HEK293 (cell line): ENCODE results near the gene GRN.

ENCODE experiments used
- CTCF ChIA-PET: fragments of 350-600 bp; formaldehyde crosslinking; extraction: SDS; loops from one replicate; lab custom pipeline; 2021; ENCODE audit warnings: antibody characterized with exemption; lab: Yijun Ruan, JAX
- POLR2A ChIA-PET: fragments of 300-600 bp; formaldehyde crosslinking; extraction: SDS; loops from one replicate; lab custom pipeline; 2020; ENCODE audit warnings: antibody characterized with exemption, inconsistent platforms; lab: Yijun Ruan, JAX
- H3K27ac ChIP-seq: fragments of 200-500 bp; sonication (Bioruptor generic); 2 replicates; pipeline ENCODE4 v1.5.1; 2014; ENCODE audit warnings: low read depth, low read length, control low read depth, inconsistent platforms; ENCODE audit errors: extremely low read depth
- H3K36me3 ChIP-seq, 2 experiments: fragments of 200-500 bp in 1 of 2; sonication (Bioruptor generic) in 1 of 2; 1 replicate in 1 of 2; 2 replicates in 1 of 2; pipeline ENCODE4 v1.5.1; 2014 to 2017; ENCODE audit warnings: inconsistent platforms in 2 of 2, low read length in 2 of 2; ENCODE audit not compliant: control insufficient read depth in 2 of 2, insufficient read depth in 1 of 2
- H3K4me1 ChIP-seq: fragments of 200-500 bp; sonication (Bioruptor generic); 2 replicates; pipeline ENCODE4 v1.5.1; 2014; ENCODE audit warnings: mild to moderate bottlenecking, low read length, inconsistent platforms; ENCODE audit not compliant: control insufficient read depth, insufficient read depth
- H3K4me3 ChIP-seq: 2 replicates; pipeline ENCODE4 v1.5.1; 2011; ENCODE audit warnings: low read depth, mild to moderate bottlenecking, control low read depth, low read length, moderate library complexity
- H3K9me3 ChIP-seq: fragments of 200-500 bp; sonication (Bioruptor generic); 2 replicates; pipeline ENCODE4 v1.5.1; 2014; ENCODE audit warnings: low read depth, low read length, inconsistent platforms; ENCODE audit not compliant: control insufficient read depth, insufficient read depth
- GLI2 ChIP-seq: fragments of 450-650 bp; formaldehyde crosslinking; IDR thresholded peaks from 2 replicates; pipeline ENCODE4; 2017; ENCODE audit warnings: missing biosample characterization, missing genetic modification characterization, low read depth, borderline replicate concordance
- HOXC10 ChIP-seq: sonication (generic); formaldehyde crosslinking; IDR thresholded peaks from 2 replicates; pipeline ENCODE4 v1.8.1; 2023; ENCODE audit warnings: mild to moderate bottlenecking, missing genetic modification reagents
- ZBTB21 ChIP-seq: fragments of 450-650 bp; formaldehyde crosslinking; IDR thresholded peaks from 2 replicates; pipeline ENCODE4 v1.5.1; 2017; ENCODE audit warnings: missing biosample characterization, missing genetic modification characterization
- ZEB2 ChIP-seq: fragments of 450-650 bp; formaldehyde crosslinking; IDR thresholded peaks from 2 replicates; pipeline ENCODE4 v1.5.1; 2016; ENCODE audit warnings: missing biosample characterization, missing genetic modification characterization
- ZNF10 ChIP-seq: fragments of 450-650 bp; formaldehyde crosslinking; IDR thresholded peaks from 2 replicates; pipeline ENCODE4 v1.5.1; 2017; ENCODE audit warnings: missing biosample characterization, missing genetic modification characterization
- ZNF146 ChIP-seq: fragments of 450-650 bp; formaldehyde crosslinking; IDR thresholded peaks from 2 replicates; pipeline ENCODE4 v1.5.1; 2016; ENCODE audit warnings: missing biosample characterization, missing genetic modification characterization
- ZNF2 ChIP-seq: fragments of 450-650 bp; formaldehyde crosslinking; IDR thresholded peaks from 2 replicates; pipeline ENCODE4 v1.5.1; 2016; ENCODE audit warnings: missing biosample characterization, missing genetic modification characterization
- ZNF23 ChIP-seq: fragments of 450-650 bp; formaldehyde crosslinking; IDR thresholded peaks from 2 replicates; pipeline ENCODE4 v1.5.1; 2016; ENCODE audit warnings: missing biosample characterization, missing genetic modification characterization, borderline replicate concordance
- ZNF311 ChIP-seq: fragments of 450-650 bp; formaldehyde crosslinking; IDR thresholded peaks from 2 replicates; pipeline ENCODE4 v1.5.1; 2017; ENCODE audit warnings: missing biosample characterization, missing genetic modification characterization, borderline replicate concordance
- ZNF514 ChIP-seq: fragments of 450-650 bp; formaldehyde crosslinking; IDR thresholded peaks from 2 replicates; pipeline ENCODE4 v1.5.1; 2016; ENCODE audit warnings: missing biosample characterization, missing genetic modification characterization
- ZNF571 ChIP-seq: fragments of 450-650 bp; formaldehyde crosslinking; IDR thresholded peaks from 2 replicates; pipeline ENCODE4 v1.5.0; 2017; ENCODE audit warnings: missing biosample characterization, missing genetic modification characterization
- ZNF610 ChIP-seq: fragments of 450-650 bp; formaldehyde crosslinking; IDR thresholded peaks from 2 replicates; pipeline ENCODE4 v1.5.1; 2016; ENCODE audit warnings: missing biosample characterization, missing genetic modification characterization, borderline replicate concordance
- ZNF621 ChIP-seq: fragments of 450-650 bp; formaldehyde crosslinking; IDR thresholded peaks from 2 replicates; pipeline ENCODE4 v1.5.1; 2017; ENCODE audit warnings: missing biosample characterization, missing genetic modification characterization
- ZNF623 ChIP-seq: fragments of 450-650 bp; formaldehyde crosslinking; IDR thresholded peaks from 2 replicates; pipeline ENCODE4 v1.5.1; 2016; ENCODE audit warnings: missing biosample characterization, missing genetic modification characterization
- ZNF76 ChIP-seq: fragments of 450-650 bp; formaldehyde crosslinking; IDR thresholded peaks from 2 replicates; pipeline ENCODE4; 2016; ENCODE audit warnings: low read depth, missing biosample characterization, missing genetic modification characterization, borderline replicate concordance
- ZSCAN30 ChIP-seq: fragments of 450-650 bp; IDR thresholded peaks from 2 replicates; pipeline ENCODE4 v1.5.1; 2018; ENCODE audit warnings: missing biosample characterization, mild to moderate bottlenecking, missing genetic modification characterization, moderate library complexity
- TF ChIP-seq, protein P1 (sequence below): fragments of 450-650 bp; formaldehyde crosslinking; optimal IDR thresholded peaks from 2 replicates; pipeline ENCODE3; 2016; ENCODE audit warnings: missing biosample characterization, mild to moderate bottlenecking, missing genetic modification characterization
- TF ChIP-seq, protein P2 (sequence below): fragments of 450-650 bp; formaldehyde crosslinking; IDR thresholded peaks from 2 replicates; pipeline ENCODE4 v1.5.1; 2016; ENCODE audit warnings: missing biosample characterization, missing genetic modification characterization
- TF ChIP-seq, protein P3 (sequence below): fragments of 450-650 bp; formaldehyde crosslinking; IDR thresholded peaks from 2 replicates; pipeline ENCODE4 v1.5.1; 2016; ENCODE audit warnings: missing biosample characterization, missing genetic modification characterization
- TF ChIP-seq, protein P4 (sequence below): fragments of 450-650 bp; formaldehyde crosslinking; IDR thresholded peaks from 2 replicates; pipeline ENCODE4 v1.5.1; 2016; ENCODE audit warnings: missing biosample characterization, missing genetic modification characterization, borderline replicate concordance
- TF ChIP-seq, protein P5 (sequence below): fragments of 450-650 bp; formaldehyde crosslinking; IDR thresholded peaks from 2 replicates; pipeline ENCODE4 v1.5.1; 2017; ENCODE audit warnings: missing biosample characterization, missing genetic modification characterization
- TF ChIP-seq, protein P6 (sequence below): fragments of 450-650 bp; formaldehyde crosslinking; IDR thresholded peaks from 2 replicates; pipeline ENCODE4 v1.5.1; 2016; ENCODE audit warnings: missing biosample characterization, missing genetic modification characterization
- TF ChIP-seq, protein P7 (sequence below): fragments of 450-650 bp; formaldehyde crosslinking; IDR thresholded peaks from 2 replicates; pipeline ENCODE4 v1.5.1; 2016; ENCODE audit warnings: missing biosample characterization, missing genetic modification characterization

The GRN gene

DNA sequence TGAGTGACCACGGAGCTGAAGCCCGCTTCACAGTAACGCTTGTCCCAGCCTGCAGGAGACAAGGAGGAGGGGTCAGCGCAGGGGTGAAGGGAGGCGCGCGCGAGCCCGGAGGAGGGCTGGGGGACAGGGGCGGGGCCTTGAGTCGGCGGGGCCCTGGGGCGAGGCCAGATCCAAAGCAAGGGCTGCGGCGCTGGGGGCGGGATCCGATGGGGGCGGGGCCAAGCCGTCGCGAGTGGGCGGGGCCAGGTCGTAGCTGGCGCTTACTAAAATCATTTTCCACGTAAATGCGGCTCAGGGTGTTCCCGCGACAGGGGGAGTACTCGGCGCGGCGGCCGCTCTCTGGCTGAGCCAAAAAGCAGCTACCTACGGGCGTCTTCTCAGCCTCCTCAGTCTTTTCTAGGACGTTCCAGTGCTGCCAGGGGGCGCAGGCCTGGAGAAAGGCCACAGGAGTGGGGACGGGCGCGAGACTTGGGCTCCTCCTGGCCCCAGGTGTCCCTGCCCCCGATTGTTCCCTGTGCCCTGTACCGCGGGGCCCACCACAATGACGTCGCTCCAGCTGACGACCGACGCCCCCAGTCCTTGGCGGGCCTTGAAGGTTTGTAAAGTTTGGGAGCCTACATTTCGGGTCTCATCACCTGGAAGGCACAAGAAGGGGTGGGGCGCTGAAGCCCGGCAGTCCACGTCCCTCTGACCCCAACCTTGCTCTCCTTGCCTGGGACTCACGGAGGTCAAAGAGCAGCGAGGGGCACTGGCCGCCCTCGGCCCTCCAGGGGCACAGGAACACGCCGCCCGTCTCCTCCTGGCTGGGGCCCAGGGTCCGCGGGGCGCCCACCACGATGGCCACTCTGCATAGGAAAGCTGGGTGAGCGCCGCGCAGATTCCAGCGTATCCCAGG lies 40.4 kb downstream of the GRN start (continued):
- peak; percentile 17; the same call in 1 of the 2 replicates for TF ChIP-seq ZNF76 (tag by site-specific recombination)
- TF ChIP-seq, protein P1, sequence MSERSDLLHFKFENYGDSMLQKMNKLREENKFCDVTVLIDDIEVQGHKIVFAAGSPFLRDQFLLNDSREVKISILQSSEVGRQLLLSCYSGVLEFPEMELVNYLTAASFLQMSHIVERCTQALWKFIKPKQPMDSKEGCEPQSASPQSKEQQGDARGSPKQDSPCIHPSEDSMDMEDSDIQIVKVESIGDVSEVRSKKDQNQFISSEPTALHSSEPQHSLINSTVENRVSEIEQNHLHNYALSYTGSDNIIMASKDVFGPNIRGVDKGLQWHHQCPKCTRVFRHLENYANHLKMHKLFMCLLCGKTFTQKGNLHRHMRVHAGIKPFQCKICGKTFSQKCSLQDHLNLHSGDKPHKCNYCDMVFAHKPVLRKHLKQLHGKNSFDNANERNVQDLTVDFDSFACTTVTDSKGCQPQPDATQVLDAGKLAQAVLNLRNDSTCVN (tag by site-specific recombination) = peak; percentile 57
- no peak for TF ChIP-seq ZNF621 (tag by site-specific recombination)
- 0 out of 2 replicates have a peak, but pooled peaks have one; percentile 5 for TF ChIP-seq ZEB2 (tag by site-specific recombination)
- TF ChIP-seq, protein P2, sequence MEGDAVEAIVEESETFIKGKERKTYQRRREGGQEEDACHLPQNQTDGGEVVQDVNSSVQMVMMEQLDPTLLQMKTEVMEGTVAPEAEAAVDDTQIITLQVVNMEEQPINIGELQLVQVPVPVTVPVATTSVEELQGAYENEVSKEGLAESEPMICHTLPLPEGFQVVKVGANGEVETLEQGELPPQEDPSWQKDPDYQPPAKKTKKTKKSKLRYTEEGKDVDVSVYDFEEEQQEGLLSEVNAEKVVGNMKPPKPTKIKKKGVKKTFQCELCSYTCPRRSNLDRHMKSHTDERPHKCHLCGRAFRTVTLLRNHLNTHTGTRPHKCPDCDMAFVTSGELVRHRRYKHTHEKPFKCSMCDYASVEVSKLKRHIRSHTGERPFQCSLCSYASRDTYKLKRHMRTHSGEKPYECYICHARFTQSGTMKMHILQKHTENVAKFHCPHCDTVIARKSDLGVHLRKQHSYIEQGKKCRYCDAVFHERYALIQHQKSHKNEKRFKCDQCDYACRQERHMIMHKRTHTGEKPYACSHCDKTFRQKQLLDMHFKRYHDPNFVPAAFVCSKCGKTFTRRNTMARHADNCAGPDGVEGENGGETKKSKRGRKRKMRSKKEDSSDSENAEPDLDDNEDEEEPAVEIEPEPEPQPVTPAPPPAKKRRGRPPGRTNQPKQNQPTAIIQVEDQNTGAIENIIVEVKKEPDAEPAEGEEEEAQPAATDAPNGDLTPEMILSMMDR (tag by site-specific recombination) = peak; percentile 77; the same call in 1 of the 2 replicates
- no peak for TF ChIP-seq ZNF146 (tag by site-specific recombination)
- TF ChIP-seq ZSCAN30 (tag by site-specific recombination) = no peak
- no peak for TF ChIP-seq ZNF571 (tag by site-specific recombination)
- TF ChIP-seq, all 188 proteins: peak for 29

DNA sequence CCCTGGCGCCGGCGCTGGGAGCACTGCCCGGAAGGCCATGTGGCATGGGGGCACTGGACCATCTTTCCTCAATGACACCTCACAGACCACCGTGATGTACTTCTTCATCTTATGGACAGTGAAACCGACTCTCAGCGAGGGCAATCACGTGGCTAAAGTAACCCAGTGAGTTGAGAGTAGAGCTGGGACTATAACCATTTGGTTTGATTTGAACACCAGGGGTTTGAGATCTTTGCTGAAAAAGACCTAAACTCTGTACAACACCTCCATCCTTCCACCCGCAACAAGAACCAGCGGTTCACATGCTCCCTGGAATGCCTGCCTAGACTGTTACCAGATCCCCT lies 41.1 kb downstream of the GRN start:
- ChIA-PET POLR2A (interaction anchor here (1.1 kb wide), 1 partner anchor 117 kb away, joined by 6 read pairs; the partner anchor contains the start of gene GPATCH8), CTCF (interaction anchor here (1.0 to 1.5 kb wide), 2 partner anchors 10 to 14 kb away, joined by 3 to 6 read pairs; no protein-coding TSS in a partner anchor)
- H3K4me1 ChIP-seq = peaks cover 2% of the 10 kb centered on the region; the same call in 1 of the 2 replicates
- TF ChIP-seq ZBTB21 (tag by site-specific recombination) (no peak), ZNF2 (tag by site-specific recombination) (no peak), ZNF311 (tag by site-specific recombination) (no peak), ZNF23 (tag by site-specific recombination) (no peak), ZNF623 (tag by site-specific recombination) (no peak), ZNF571 (tag by site-specific recombination) (no peak), ZNF10 (tag by site-specific recombination) (no peak), HOXC10 (CRISPR knock-in tag) (no peak), ZNF610 (tag by site-specific recombination) (no peak), ZNF514 (tag by site-specific recombination) (no peak), GLI2 (tag by site-specific recombination) (no peak)
- TF ChIP-seq, protein P3, sequence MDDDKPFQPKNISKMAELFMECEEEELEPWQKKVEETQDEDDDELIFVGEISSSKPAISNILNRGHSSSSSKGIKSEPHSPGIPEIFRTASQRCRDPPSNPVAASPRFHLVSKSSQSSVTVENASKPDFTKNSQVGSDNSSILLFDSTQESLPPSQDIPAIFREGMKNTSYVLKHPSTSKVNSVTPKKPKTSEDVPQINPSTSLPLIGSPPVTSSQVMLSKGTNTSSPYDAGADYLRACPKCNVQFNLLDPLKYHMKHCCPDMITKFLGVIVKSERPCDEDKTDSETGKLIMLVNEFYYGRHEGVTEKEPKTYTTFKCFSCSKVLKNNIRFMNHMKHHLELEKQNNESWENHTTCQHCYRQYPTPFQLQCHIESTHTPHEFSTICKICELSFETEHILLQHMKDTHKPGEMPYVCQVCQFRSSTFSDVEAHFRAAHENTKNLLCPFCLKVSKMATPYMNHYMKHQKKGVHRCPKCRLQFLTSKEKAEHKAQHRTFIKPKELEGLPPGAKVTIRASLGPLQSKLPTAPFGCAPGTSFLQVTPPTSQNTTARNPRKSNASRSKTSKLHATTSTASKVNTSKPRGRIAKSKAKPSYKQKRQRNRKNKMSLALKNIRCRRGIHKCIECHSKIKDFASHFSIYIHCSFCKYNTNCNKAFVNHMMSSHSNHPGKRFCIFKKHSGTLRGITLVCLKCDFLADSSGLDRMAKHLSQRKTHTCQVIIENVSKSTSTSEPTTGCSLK (tag by site-specific recombination) = no peak
- TF ChIP-seq, protein P4, sequence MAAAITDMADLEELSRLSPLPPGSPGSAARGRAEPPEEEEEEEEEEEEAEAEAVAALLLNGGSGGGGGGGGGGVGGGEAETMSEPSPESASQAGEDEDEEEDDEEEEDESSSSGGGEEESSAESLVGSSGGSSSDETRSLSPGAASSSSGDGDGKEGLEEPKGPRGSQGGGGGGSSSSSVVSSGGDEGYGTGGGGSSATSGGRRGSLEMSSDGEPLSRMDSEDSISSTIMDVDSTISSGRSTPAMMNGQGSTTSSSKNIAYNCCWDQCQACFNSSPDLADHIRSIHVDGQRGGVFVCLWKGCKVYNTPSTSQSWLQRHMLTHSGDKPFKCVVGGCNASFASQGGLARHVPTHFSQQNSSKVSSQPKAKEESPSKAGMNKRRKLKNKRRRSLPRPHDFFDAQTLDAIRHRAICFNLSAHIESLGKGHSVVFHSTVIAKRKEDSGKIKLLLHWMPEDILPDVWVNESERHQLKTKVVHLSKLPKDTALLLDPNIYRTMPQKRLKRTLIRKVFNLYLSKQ (tag by site-specific recombination) = no peak
- TF ChIP-seq, protein P5, sequence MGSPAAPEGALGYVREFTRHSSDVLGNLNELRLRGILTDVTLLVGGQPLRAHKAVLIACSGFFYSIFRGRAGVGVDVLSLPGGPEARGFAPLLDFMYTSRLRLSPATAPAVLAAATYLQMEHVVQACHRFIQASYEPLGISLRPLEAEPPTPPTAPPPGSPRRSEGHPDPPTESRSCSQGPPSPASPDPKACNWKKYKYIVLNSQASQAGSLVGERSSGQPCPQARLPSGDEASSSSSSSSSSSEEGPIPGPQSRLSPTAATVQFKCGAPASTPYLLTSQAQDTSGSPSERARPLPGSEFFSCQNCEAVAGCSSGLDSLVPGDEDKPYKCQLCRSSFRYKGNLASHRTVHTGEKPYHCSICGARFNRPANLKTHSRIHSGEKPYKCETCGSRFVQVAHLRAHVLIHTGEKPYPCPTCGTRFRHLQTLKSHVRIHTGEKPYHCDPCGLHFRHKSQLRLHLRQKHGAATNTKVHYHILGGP (tag by site-specific recombination) = no peak
- TF ChIP-seq, protein P6, sequence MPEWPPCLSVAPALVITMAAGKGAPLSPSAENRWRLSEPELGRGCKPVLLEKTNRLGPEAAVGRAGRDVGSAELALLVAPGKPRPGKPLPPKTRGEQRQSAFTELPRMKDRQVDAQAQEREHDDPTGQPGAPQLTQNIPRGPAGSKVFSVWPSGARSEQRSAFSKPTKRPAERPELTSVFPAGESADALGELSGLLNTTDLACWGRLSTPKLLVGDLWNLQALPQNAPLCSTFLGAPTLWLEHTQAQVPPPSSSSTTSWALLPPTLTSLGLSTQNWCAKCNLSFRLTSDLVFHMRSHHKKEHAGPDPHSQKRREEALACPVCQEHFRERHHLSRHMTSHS = no peak
- TF ChIP-seq, protein P7, sequence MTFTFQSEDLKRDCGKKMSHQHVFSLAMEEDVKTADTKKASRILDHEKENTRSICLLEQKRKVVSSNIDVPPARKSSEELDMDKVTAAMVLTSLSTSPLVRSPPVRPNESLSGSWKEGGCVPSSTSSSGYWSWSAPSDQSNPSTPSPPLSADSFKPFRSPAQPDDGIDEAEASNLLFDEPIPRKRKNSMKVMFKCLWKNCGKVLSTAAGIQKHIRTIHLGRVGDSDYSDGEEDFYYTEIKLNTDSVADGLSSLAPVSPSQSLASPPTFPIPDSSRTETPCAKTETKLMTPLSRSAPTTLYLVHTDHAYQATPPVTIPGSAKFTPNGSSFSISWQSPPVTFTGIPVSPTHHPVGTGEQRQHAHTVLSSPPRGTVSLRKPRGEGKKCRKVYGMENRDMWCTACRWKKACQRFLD (tag by site-specific recombination) = no peak
- no peaks in the 10 kb centered on the region for H3K9me3 ChIP-seq
- no peaks in the 10 kb centered on the region for H3K36me3 ChIP-seq
- H3K4me3 ChIP-seq = no peak overlapping the region
- no peak overlapping the region for H3K27ac ChIP-seq
